GM21786 (cell line): ENCODE results near the gene CCDC138.

Experiments used
- ATAC-seq: cut with Tn5 transposase; IDR thresholded peaks from one replicate; pipeline ENCODE4 v1.9.1; 2021; ENCODE audit not compliant: unreplicated experiment

Gene CCDC138

DNA sequence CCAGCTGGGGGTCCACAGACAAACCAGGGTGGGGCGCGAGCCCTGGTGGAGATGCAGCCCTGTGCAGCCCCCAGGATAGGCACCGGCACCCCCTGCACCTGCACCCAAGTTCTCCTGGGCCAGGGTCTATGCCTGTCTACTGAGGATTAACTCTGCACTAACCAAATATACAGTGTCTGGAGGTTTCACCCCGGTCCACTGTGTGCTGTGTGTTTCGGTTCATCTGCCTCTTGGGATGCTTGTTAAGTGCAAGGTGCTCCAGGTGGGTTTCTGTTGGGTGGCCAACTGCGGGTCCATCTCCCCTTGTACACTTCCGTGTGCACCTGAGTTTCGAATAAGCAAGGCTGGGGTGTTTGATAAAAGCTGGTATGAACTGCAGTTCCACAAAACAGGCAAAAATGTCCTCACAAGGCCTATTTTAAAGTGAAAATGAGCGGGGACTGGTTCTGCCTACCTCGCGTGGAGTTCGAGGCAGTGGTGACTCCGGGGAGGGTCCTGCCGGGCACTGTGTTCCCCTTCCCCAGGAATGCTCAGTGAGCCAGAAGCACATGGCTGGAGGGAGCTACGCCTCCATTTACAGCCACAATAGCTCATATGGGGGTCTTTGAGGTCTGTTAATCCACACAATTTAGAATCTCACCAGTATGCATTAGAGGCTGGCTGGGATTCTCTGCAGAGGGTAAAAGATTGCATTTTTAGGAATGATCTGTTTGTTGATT is 131.7 kb downstream of the CCDC138 start:
- ATAC-seq, result no peak

DNA sequence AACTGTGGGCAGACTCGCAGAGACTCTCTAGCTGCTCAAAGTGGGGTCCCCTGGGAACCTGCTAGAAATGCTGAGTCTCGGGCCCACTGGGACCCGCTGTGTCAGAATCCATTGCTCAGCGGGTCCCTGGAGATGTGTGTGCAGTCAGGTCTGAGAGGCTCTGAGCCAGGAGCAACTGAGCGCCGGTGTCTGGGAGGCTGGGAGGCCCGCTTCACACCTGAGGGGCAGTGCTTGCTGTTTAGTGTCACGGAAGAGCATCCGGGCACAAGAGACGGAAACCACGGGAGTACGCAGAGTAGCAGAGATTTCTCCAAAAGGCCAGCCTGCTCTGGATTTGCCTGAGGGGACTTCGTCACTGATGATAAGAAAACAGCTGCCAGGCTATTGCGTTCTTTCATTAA is 132.4 kb downstream of the CCDC138 start:
- no peak for ATAC-seq

DNA sequence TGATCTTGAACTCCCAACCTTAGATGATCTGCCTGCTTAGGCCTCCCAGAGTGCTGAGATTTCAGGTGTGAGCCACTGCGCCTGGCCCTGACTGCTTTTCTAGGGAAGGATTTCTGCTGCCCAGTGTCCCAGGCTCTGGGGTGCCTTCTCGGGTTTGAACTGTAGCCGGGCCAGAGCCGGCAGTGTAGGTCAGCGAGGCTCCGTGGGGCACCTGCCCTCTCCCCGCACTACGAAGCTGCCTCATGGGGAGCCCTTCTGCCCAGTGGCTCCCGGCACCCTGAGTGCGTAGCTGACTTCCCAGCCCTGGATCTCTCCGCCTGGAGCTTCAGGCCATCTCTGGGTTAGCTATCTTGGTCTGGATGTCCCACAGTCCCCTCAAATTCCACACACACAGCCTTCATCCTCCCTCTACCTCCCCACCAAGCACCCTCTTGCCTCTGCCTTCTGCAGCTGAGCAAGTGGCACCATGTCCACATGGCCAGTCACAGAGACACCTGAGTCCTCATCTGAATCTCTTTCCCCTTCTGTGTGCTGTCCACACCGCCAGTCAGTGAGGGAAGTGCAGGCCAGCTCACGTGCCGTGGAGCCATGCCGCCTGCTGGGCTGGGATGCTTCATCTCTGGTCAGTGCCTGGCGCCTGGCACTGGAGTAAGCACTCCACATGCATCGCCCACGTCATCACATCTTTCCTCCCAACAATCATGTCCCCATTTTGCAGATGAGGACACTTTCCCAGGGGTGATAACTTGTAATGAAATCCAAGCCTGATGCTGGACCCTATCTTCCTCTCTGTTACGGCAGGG is 133.2 kb downstream of the CCDC138 start:
- no peak for ATAC-seq

DNA sequence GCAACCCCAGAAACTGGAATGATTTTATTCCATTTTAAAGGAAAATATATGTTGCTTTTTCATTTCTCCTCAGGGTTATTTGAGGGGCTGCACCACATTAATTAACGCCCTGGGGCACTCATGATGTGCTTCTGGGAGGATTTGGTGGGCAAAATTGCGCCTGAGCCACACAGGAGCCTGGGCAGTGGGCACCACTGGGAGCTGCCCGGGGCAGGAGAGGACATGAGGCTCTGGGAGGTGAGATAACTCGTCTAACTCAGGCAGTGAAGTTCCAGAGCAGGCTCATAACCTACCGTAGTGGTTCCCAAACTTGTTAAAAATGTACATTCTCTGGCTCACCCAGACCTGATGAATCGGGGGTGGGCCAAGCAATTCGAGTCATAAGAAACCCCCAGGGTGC is 134.1 kb downstream of the CCDC138 start:
- ATAC-seq, result no peak

DNA sequence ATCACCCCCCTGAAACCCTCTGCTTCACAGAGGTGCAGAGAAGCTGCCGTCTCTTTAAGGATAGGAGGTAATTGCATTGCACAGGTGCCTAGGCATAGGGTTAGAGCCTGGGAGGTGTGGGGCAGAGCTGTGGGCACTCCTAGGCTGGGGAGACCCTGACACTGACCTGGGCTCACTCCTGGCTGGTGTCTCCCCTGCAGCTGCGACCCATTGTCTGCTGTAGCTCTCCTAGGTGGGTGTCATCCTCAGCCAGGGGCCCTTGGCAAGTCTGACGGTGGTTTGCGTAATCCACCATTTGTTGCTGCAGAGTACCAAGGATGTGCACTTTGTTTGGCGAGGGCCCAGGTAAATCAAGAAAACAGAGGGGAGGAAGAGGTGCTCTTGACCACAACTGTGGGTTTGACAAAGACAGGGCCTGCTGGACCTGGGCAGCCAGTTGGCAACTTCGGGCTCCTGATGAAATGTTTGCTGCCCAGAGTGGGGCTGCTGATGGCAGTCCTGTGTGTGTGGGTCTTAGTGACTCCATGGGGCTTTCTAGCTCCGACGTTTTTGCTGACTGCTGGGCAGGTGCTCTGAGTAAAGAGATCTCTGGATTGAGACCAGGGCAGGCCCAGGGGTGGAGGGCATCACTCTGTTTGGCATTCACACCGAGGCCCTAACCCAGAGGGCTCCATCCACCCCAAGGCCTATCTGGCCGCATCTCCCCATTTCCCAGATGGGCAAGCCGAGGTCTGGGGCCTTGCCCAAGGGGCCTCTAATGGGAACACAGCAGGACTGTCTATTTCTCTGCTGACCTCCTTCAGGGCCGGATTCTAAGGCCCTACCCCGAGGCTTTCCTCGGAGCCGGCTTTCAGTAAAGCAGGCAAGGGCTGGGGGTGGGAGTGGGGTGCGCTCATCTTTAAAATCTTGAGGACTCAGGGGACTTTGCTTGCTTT is 134.8 kb downstream of the CCDC138 start:
- ATAC-seq, result no peak

DNA sequence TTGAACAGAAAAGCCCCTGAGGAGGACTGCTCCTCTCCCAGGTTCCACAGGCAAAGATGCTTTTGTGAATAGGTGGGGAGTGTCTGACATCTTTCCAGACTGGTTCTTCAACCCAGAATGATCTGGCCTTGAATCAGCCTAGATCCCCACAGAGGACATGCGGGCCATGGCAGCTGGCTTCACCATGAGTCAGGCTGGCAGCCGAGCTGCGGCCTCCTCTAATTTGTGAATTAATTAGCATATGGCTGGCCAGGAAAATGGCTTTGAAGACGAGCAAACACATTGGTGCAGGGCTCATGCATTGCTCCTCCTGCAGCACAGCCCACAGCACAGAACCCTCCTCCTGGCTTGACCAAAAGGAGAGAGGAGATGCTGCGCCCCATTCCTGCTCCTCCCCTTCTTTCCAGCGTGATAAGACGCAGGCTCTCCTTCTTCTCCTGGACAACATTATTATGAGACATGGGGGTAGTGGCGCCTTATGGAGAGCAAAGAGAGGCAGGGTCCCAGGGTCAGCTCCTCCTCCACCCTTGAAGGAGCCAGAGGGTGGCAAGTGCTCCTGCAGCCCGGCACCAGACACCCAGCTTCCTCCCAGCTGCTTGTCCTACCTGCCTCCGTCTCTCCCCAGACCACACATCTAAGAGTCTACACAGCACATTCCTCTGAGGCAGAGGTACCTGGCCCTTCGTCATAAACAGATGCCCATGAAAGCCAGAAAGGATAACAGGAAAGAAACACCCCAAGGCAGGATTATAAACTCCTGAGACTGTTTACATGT is 135.8 kb downstream of the CCDC138 start:
- no peak for ATAC-seq

DNA sequence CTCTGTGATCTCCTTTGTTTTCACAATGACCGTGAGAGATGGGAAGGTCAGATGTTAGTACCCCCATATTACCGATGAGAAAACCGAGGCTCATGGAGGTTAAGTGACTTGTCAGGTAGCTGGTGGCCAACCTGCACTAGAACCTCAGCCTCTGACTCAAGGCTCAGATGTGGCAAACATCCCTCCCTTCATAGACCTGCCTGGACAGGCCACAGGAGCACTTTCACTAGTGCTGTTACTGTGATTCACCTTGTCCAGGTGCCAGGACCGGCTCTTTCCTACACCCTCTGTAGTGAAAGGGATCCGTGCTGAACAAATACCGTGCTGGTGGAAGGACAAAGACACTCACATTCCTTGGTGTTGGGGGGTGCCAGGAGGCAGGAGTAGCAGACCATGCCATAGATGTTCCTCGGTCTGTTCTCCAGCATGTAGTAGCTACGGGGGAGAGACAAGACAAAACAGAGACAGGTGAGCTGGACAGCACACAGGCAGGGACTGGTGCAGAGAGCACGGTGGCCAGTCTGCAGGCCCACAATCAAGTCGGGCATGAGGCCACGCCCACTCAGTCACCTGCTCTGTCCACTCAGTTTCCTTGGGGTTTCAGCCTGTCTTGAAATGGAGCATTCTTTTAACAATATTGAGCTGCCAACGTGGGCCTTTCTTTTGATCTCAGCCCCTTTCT is 136.6 kb downstream of the CCDC138 start:
- no peak for ATAC-seq

DNA sequence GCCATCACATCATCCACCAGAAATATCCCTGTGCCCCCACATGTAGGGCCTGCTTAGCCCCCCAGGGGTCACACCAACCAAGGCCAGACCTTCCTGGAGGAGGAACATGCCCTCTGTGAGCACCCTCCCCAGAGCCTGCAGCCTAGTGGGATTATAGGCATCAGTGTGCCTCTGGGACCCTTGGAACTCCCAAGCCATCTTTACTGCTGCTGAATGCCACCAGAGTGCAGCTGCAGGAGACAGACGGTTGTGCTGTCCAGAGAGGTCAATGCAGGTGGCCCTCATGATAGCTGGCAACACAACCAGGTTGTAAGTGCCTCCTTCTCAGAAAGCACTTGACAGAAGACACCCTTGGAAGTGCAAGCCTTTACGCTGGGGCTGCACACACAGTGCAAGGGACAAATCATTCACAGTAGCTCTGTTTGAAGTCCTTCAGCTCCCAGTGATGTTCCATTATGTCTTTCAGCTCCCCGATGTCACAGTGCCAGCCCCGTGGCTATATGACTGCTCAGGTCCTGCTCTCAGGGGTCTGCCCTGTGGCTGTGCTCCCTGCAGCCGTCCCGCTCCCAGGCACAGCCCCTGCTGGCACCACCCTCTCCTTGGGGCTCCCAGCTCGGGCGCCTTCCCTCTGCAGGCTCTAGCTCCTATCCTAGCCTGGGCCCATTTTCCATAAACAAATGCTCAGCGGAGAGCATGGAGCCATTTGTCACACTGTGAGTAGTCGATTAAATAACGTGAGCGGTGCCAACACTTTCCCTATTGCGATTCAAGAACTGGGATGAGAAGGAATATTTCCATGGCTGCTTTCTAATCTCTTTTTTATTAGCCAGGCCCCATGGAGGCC is 137.4 kb downstream of the CCDC138 start:
- no peak for ATAC-seq

DNA sequence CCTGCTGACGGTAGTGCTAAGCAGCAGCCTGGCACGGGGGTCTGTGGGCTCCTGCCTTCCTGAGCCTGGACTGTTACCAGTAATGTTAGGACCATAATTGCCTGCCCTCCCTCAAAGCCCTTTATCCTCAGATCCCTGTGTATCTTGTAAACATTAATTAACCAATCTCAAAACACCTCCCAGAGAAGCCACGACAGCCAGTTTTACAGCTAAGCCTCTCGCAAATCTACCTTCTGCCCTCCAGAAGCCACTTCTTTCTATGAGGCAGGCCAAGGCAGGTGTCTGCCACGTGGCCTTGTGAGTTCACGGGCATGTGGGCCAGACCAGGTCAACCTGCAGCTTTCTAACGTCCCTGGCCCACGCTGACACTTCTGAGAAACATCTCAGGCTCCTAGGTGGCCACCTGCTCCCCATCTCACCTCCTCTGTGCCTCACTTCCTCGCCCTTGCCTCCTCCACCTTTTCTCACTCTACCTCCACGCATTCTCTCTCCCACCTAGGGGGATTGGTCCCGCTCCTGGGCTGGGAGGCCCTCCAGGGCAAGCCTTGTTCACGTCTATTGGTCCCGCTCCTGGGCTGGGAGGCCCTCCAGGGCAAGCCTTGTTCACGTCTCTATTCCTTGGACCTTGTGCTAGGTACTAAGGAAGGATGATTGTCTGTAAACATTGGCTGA is 138.1 kb downstream of the CCDC138 start:
- ATAC-seq, result no peak

DNA sequence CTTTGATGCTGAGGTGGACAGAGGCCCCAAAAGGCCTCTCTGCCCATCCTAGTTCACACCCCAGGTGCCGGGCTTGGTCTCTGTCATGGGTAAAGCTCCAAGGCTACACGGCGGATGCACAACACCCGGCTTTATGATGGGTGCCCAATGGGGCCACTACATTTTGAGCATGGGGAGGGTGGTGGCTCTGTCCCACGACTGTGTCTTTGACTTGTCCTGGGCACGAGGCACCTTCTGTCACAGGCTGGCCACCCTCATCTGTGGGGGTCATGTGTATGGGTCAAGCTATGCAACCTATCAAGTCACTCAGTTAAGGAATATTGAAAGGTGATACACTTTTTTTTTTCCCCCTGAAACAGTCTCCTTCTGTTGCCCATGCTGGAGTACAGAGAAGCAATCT is 138.7 kb downstream of the CCDC138 start:
- ATAC-seq, result no peak

DNA sequence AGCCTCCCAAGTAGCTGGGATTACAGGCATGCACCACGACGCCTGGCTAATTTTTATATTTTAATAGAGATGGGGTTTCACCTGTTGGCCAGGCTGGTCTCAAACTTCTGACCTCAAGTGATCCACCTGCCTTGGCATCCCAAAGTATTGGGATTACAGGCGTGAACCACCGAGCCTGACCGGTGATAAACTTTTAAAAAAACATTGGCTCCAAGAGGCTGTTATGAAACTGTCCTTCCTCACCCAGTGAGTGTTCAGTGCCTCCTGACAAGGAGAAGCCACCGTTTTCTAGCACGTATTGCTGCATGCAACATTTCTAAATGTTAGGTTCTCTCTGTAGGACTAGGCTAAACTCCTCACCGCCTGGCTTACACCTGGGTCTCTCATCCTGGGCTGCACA is 139.2 kb downstream of the CCDC138 start:
- ATAC-seq, result no peak
